T-cell (primary cell): ENCODE results near the gene TMEM243. TPM values are rescaled to one million over a fixed set of nuclear protein-coding genes. Genes with fewer than 3 reads are reported as not detected.

Experiments used
- ATAC-seq, 4 experiments: fragments of 200-7000 bp in 3 of 4; fragments of 150-1000 bp in 1 of 4; cut with Tn5 transposase; replicated peaks in 1 of 4; 1 replicate in 3 of 4; 2 replicates in 1 of 4; pipeline ENCODE4 v1.10.0; 2021; ENCODE audit warnings: moderate library complexity in 3 of 4, mild to moderate bottlenecking in 2 of 4, moderate number of reproducible peaks in 1 of 4
- CTCF ChIA-PET, 2 donors: fragments of 300-600 bp; sonication (Branson Sonifier 250); formaldehyde crosslinking; loops; one replicate each; lab custom pipeline; 2022; ENCODE audit warnings: antibody characterized with exemption in 2 of 2; lab: Charles Lee
- POLR2A ChIA-PET, 2 donors: fragments of 300-600 bp; sonication (Branson Sonifier 250); formaldehyde crosslinking; loops; one replicate each; lab custom pipeline; 2022; ENCODE audit warnings: antibody characterized with exemption in 2 of 2; lab: Charles Lee
- DNase-seq, 35 experiments: peaks; one replicate each; pipeline versions ENCODE4 v3.0.0 to v3.0.0-alpha.2; 2013 to 2023
- H3K27ac ChIP-seq: one replicate; pipeline ENCODE4 v1.5.1; 2013; ENCODE audit warnings: low read length
- H3K27me3 ChIP-seq, 2 experiments: replicated peaks in 1 of 2; 1 replicate in 1 of 2; 2 replicates in 1 of 2; pipeline versions ENCODE4 v1.6.1 to v1.7.0; 2013; ENCODE audit warnings: low read length in 1 of 2, mixed read lengths in 1 of 2; ENCODE audit not compliant: control insufficient read depth in 2 of 2, insufficient read depth in 2 of 2; ENCODE audit errors: extremely low read depth in 1 of 2
- H3K36me3 ChIP-seq, 2 donors: 1 replicate in 1 of 2; 2 replicates in 1 of 2; pipeline versions ENCODE4 v1.6.1 to v1.7.0; 2013; ENCODE audit warnings: low read length in 1 of 2; ENCODE audit not compliant: control insufficient read depth in 2 of 2, insufficient read depth in 1 of 2; ENCODE audit errors: extremely low read depth in 1 of 2
- H3K4me1 ChIP-seq, 2 experiments: 1 replicate in 1 of 2; 2 replicates in 1 of 2; pipeline versions ENCODE4 v1.6.1 to v1.7.0; 2013; ENCODE audit warnings: low read length in 2 of 2, mixed read lengths in 1 of 2; ENCODE audit not compliant: insufficient read depth in 2 of 2, control insufficient read depth in 1 of 2; ENCODE audit errors: extremely low read depth in 1 of 2
- H3K4me3 ChIP-seq, 2 donors: 1 replicate in 1 of 2; 2 replicates in 1 of 2; pipeline versions ENCODE4 v1.5.1 to v1.7.0; 2013; ENCODE audit warnings: mild to moderate bottlenecking in 2 of 2, low read length in 1 of 2, moderate library complexity in 1 of 2; ENCODE audit not compliant: control insufficient read depth in 1 of 2; ENCODE audit errors: extremely low read depth in 1 of 2
- H3K9me3 ChIP-seq: 2 replicates; pipeline ENCODE4 v1.7.0; 2013
- H3K27ac Mint-ChIP-seq, 2 donors: one replicate each; pipeline ENCODE4 v1.8.0; 2020 to 2021; ENCODE audit warnings: mild to moderate bottlenecking in 2 of 2, mixed read lengths in 2 of 2
- H3K27me3 Mint-ChIP-seq, 2 donors: one replicate each; pipeline ENCODE4 v1.8.0; 2021 to 2022; ENCODE audit warnings: mixed read lengths in 2 of 2
- H3K36me3 Mint-ChIP-seq: one replicate; pipeline ENCODE4 v1.8.0; 2021; ENCODE audit warnings: mixed read lengths
- H3K4me1 Mint-ChIP-seq, 3 donors: one replicate each; pipeline ENCODE4 v1.8.0; 2020 to 2022; ENCODE audit warnings: mixed read lengths in 3 of 3, mild to moderate bottlenecking in 1 of 3
- H3K4me3 Mint-ChIP-seq, 3 donors: one replicate each; pipeline ENCODE4 v1.8.0; 2020 to 2022; ENCODE audit warnings: mild to moderate bottlenecking in 3 of 3, mixed read lengths in 3 of 3, moderate library complexity in 3 of 3
- H3K9me3 Mint-ChIP-seq, 3 donors: one replicate each; pipeline ENCODE4 v1.8.0; 2020 to 2022; ENCODE audit warnings: mixed read lengths in 3 of 3
- WGBS: methylation state at CpG from one replicate; pipeline ENCODE4 v1.1.5; 2013; ENCODE audit warnings: missing lambda C conversion rate; ENCODE audit not compliant: insufficient coverage; 5-methylcytosine and 5-hydroxymethylcytosine counted together
- total RNA-seq, 35 experiments: library from RNA in 6 of 35; stranded (reverse) in 6 of 35; fragments of 120-200 nt in 1 of 35; gene quantifications; one replicate each; pipeline versions ENCODE4 v1.2.1 to v1.2.4 and lab custom pipeline; 2013 to 2026

Gene TMEM243
- total RNA-seq, 5 donors from 2014 or later (not counting 1 experiment from before 2014, with no cell fraction given), result 95.2 to 170 (median 108) TPM

DNA sequence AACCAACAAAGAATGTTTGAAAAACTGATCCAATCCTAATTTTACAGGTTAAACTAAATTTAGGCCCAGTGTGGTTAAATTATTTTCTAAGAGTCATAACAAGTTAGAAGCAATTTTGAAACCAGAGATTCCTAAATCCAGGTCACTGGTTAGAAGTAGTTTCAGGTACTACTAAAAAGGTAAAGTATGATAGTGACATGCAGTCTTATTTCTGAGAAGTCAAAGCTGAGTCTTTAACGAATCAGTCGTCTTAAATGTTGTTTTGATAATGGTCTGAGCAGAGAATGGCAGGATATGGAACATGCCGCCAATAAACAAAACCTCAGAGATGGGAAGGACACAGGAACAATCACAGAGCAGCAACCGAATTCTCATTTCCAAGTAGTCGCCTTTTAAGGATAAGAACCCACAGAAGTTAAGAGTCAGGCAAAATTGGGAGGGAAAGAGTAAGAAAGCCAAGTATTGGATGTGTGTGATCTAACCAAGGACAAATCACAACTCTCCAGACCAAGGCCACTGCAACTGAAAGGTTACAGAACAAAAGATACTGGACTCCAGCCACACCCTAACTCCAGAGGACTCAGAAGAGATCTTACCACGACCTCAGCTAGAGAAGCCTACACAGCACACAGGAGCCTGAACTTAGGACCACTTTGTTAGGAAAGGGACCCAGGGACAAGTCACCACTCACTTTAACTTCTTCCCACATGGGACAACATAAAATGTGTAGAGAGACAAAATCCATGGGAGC is 19.7 kb downstream of the TMEM243 start:
- DNase-seq, result no peak
- peaks cover 6 to 47% of the 10 kb centered on the region in 2 donors for H3K36me3 ChIP-seq
- peak overlapping the region; percentile 72 to 77 for H3K27ac Mint-ChIP-seq
- peaks cover 2 to 14% of the 10 kb centered on the region in 2 experiments for H3K4me1 ChIP-seq
- peaks cover 4 to 8% (median 5%) of the 10 kb centered on the region in 3 donors for H3K9me3 Mint-ChIP-seq
- H3K36me3 Mint-ChIP-seq, result peaks cover 60% of the 10 kb centered on the region
- ChIA-PET CTCF (interaction anchor here (1.1 to 2.7 kb wide), 3 partner anchors 13 to 47 kb away, joined by 5 to 7 read pairs (median 7); partner anchors contain the start of gene DMTF1 (in 1 of the 2)), POLR2A (interaction anchor here (1.2 to 2.1 kb wide), 2 partner anchors 13 to 17 kb away, joined by 3 to 11 read pairs; no protein-coding TSS in a partner anchor)
- H3K4me1 Mint-ChIP-seq, result peaks cover 63 to 75% (median 74%) of the 10 kb centered on the region in 3 donors
- 44% methylated on average over 3 of the region's 6 CpGs for WGBS
- H3K9me3 ChIP-seq, result no peaks in the 10 kb centered on the region
- ATAC-seq, result peak in 2 of 4 experiments; percentile 23 to 25
- H3K4me3 ChIP-seq, result no peak overlapping the region
- H3K27me3 ChIP-seq, result no peaks in the 10 kb centered on the region
- H3K4me3 Mint-ChIP-seq, result peak overlapping the region in 2 of 3 donors; percentile 25 to 27
- H3K27me3 Mint-ChIP-seq, result no peaks in the 10 kb centered on the region
- peak overlapping the region; percentile 26 for H3K27ac ChIP-seq

DNA sequence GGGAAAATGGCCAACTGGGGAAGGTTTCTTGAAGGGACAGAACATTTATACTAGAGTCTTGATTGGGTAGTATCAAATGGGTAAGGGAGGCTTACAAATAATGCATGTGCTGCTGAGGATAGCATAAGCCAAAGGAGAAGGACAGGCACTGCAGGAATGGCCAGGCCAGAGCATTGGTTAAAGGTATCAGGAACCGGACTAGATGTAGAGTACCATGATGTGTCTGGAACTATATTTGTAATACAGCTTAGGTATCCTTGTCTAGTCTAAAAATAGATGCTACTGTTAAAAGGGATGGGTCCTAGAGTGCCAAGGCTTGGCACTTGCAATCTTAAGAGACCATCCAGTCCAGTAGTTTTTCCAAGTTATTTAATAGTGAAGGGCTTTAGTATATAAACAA is 20.3 kb downstream of the TMEM243 start:
- H3K27me3 Mint-ChIP-seq, result no peaks in the 10 kb centered on the region
- H3K27ac Mint-ChIP-seq, result peak overlapping the region; percentile 17 to 77
- no peak for ATAC-seq
- H3K9me3 ChIP-seq, result no peaks in the 10 kb centered on the region
- H3K4me1 Mint-ChIP-seq, result peaks cover 60 to 78% (median 73%) of the 10 kb centered on the region in 3 donors
- H3K4me3 ChIP-seq, result no peak overlapping the region
- WGBS, result 100% methylated on average over 1 of the region's 1 CpG
- peaks cover 60% of the 10 kb centered on the region for H3K36me3 Mint-ChIP-seq
- H3K27me3 ChIP-seq, result no peaks in the 10 kb centered on the region
- peaks cover 1 to 50% of the 10 kb centered on the region in 2 donors for H3K36me3 ChIP-seq
- ChIA-PET CTCF (interaction anchor here (0.7 to 2.7 kb wide), 6 partner anchors 9 to 46 kb away, joined by 3 to 7 read pairs (median 5); partner anchors contain the start of gene DMTF1 (in 1 of the 2)), POLR2A (interaction anchor here (0.7 to 2.1 kb wide), 6 partner anchors 13 to 46 kb away, joined by 3 to 11 read pairs (median 3); no protein-coding TSS in a partner anchor)
- H3K4me3 Mint-ChIP-seq, result no peak overlapping the region
- peaks cover 2 to 11% of the 10 kb centered on the region in 2 experiments for H3K4me1 ChIP-seq
- no peak overlapping the region for H3K27ac ChIP-seq
- peaks cover 4 to 7% (median 4%) of the 10 kb centered on the region in 3 donors for H3K9me3 Mint-ChIP-seq
- DNase-seq, result no peak

DNA sequence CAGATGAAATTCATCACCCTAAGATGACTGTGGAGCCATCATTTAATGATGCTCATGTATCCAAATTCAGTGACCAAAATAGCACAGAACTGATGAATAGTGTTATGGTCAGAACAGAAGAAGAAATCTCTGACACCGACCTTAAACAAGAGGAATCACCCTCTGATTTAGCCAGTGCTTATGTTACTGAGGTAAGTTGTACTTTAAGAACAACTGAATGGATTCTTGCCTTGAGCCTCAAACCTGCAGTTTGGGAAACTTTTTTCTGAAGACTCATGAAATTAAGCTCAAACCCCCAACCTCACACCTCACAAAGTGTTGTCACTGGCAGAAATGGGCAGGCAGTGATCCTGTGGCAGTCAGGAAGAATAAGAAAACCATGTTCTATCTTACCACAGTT is 25.6 kb downstream of the TMEM243 start:
- no peaks in the 10 kb centered on the region for H3K27me3 Mint-ChIP-seq
- H3K4me3 Mint-ChIP-seq, result no peak overlapping the region
- POLR2A ChIA-PET, result no interaction called here
- Histone ChIP-seq H3K4me3 (no peak overlapping the region), H3K27me3 (no peaks in the 10 kb centered on the region), H3K36me3 (peaks cover 8 to 76% of the 10 kb centered on the region in 2 donors), H3K9me3 (no peaks in the 10 kb centered on the region), H3K4me1 (no peaks in the 10 kb centered on the region), H3K27ac (no peak overlapping the region)
- H3K4me1 Mint-ChIP-seq, result peaks cover 41 to 56% (median 41%) of the 10 kb centered on the region in 3 donors
- WGBS, result no CpG with 5 or more reads among the region's 1 CpG
- DNase-seq, result no peak
- H3K27ac Mint-ChIP-seq, result peak overlapping the region in 1 of 2 donors; percentile 62
- peaks cover 55% of the 10 kb centered on the region for H3K36me3 Mint-ChIP-seq
- CTCF ChIA-PET, result no interaction called here
- no peak for ATAC-seq
- H3K9me3 Mint-ChIP-seq, result no peaks in the 10 kb centered on the region

DNA sequence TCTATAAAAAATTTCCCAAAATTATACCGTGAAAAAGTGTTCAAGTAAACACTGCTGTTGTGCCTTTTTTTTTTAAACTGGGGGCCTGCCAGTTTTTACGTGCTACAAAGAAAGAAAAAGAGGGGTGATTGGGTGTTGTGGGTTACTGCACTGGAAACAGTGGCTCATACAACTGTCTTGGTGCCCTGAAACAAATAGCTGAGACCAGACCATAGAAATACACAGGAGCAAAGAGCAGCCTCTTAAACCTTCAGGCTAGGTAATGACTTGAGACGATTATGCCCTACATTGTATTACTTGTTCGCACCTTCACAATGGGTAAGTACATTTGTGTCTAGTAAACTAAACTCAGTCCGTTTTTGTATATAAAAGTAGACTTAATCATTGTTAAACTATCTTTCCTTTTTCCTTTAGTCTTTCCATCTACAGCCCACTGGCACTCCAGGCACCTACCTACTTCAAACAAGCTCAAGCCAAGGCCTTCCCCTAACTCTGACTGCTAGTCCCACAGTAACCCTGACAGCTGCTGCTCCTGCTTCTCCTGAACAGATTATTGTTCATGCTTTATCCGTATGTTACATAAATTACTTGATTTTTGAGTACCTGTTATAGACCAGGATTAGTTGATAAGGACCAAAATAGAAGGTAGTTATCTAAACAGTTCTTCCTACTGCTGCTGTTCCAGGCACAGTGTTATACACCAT is 26.6 kb downstream of the TMEM243 start:
- WGBS, result 50% methylated on average over 1 of the region's 6 CpGs
- H3K4me3 ChIP-seq, result no peak overlapping the region
- DNase-seq (no peak), ATAC-seq (peak in 1 of 4 experiments; percentile 20)
- no peaks in the 10 kb centered on the region for H3K9me3 Mint-ChIP-seq
- peaks cover 8 to 82% of the 10 kb centered on the region in 2 donors for H3K36me3 ChIP-seq
- peak overlapping the region; percentile 62 to 65 for H3K27ac Mint-ChIP-seq
- no peaks in the 10 kb centered on the region for H3K4me1 ChIP-seq
- no peaks in the 10 kb centered on the region for H3K9me3 ChIP-seq
- H3K27ac ChIP-seq, result no peak overlapping the region
- no peaks in the 10 kb centered on the region for H3K27me3 ChIP-seq
- peaks cover 53% of the 10 kb centered on the region for H3K36me3 Mint-ChIP-seq
- H3K4me1 Mint-ChIP-seq, result peaks cover 35 to 52% (median 40%) of the 10 kb centered on the region in 3 donors
- CTCF ChIA-PET, result interaction anchor here in 1 of 2 donors (0.6 kb wide), 1 partner anchor 35 kb away, joined by 3 read pairs; no protein-coding TSS in a partner anchor
- POLR2A ChIA-PET, result interaction anchor here (0.9 to 1.3 kb wide), 4 partner anchors 21 to 39 kb away, joined by 3 to 6 read pairs (median 4); no protein-coding TSS in a partner anchor
- no peak overlapping the region for H3K4me3 Mint-ChIP-seq
- no peaks in the 10 kb centered on the region for H3K27me3 Mint-ChIP-seq

DNA sequence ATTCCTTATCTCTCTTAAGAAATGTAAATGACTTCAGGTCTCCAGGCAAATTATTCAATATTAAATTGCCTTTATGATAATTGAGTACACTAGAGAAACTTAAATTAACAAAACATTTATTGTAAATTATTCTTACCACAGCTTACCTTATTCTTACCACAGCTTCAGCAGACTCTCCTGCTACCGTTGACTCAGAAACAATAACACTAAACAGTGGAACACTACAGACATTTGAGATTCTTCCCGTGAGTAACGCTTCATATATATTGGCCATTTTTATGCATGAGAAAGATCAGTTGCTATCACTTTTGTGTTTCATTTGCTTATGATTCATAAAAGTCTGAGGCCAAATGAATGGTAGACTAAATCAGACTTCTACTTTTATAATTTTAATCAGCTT is 28.7 kb downstream of the TMEM243 start:
- Histone ChIP-seq H3K4me3 (no peak overlapping the region), H3K36me3 (peaks cover 8 to 80% of the 10 kb centered on the region in 2 donors), H3K27me3 (no peaks in the 10 kb centered on the region), H3K4me1 (no peaks in the 10 kb centered on the region), H3K27ac (no peak overlapping the region), H3K9me3 (no peaks in the 10 kb centered on the region)
- Mint-ChIP-seq H3K4me1 (peaks cover 32 to 45% (median 40%) of the 10 kb centered on the region in 3 donors), H3K36me3 (peaks cover 44% of the 10 kb centered on the region), H3K4me3 (no peak overlapping the region), H3K9me3 (no peaks in the 10 kb centered on the region), H3K27ac (peak overlapping the region; percentile 2 to 44), H3K27me3 (no peaks in the 10 kb centered on the region)
- ChIA-PET CTCF (interaction anchor here in 1 of 2 donors (1.5 kb wide), 1 partner anchor 21 kb away, joined by 3 read pairs; no protein-coding TSS in a partner anchor), POLR2A (interaction anchor here in 1 of 2 donors (0.6 to 1.1 kb wide), 3 partner anchors 21 to 27 kb away, joined by 4 read pairs; no protein-coding TSS in a partner anchor)
- DNase-seq (no peak), ATAC-seq (no peak)
- whole genome bisulfite sequencing, result 100% methylated on average over 1 of the region's 3 CpGs

DNA sequence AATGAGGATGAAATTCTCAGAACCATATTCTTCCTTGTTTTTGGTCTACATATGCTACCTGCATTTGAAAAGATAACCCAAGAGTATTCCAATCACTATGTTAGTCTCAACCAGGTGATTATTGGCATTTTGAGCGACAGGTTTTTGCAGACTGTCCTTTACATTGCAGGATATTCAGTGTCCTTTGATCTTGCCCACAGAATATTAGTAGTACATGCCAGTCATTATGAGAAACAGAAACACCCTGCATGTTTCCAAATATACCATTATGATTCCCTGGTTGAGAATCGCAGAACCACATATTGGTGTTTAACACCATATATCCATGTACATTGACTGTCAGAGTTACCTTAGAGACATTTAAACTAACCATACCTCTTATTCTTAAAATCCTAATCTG is 30.6 kb downstream of the TMEM243 start:
- CTCF ChIA-PET, result no interaction called here
- no peak overlapping the region for H3K4me3 Mint-ChIP-seq

More for the DNA sequence above, 30.6 kb downstream of the TMEM243 start:
- H3K27me3 Mint-ChIP-seq, result no peaks in the 10 kb centered on the region
- ATAC-seq (no peak), DNase-seq (no peak)
- H3K27ac Mint-ChIP-seq, result peak overlapping the region in 1 of 2 donors; percentile 8
- H3K9me3 Mint-ChIP-seq, result no peaks in the 10 kb centered on the region
- peaks cover 51% of the 10 kb centered on the region for H3K36me3 Mint-ChIP-seq
- Histone ChIP-seq H3K27ac (no peak overlapping the region), H3K27me3 (no peaks in the 10 kb centered on the region), H3K9me3 (no peaks in the 10 kb centered on the region), H3K4me3 (no peak overlapping the region), H3K36me3 (peaks cover 8 to 77% of the 10 kb centered on the region in 2 donors), H3K4me1 (no peaks in the 10 kb centered on the region)
- peaks cover 36 to 49% (median 37%) of the 10 kb centered on the region in 3 donors for H3K4me1 Mint-ChIP-seq
- WGBS, result 75% methylated on average over 1 of the region's 2 CpGs
- POLR2A ChIA-PET, result interaction anchor here in 1 of 2 donors (1.2 kb wide), 1 partner anchor 32 kb away, joined by 5 read pairs; no protein-coding TSS in a partner anchor
